Adipose tissue (tissue), 3 donors: ENCODE results near the gene PRKCA. TPM values are rescaled to one million over a fixed set of nuclear protein-coding genes. Genes with fewer than 3 reads are reported as not detected.

Experiments
- H3K27ac ChIP-seq: one replicate; pipeline ENCODE4 v1.5.1; 2013; ENCODE audit warnings: low read depth, low read length
- WGBS, 3 donors: extraction: QIAGEN DNeasy Blood & Tissue Kit; methylation state at CpG; one replicate each; pipeline ENCODE4 v1.1.7; 2013; 5-methylcytosine and 5-hydroxymethylcytosine counted together
- polyA plus RNA-seq, 3 donors: library from polyadenylated mRNA; stranded (reverse); fragments of 200-250 nt; gene quantifications; one replicate each; pipeline ENCODE4 v1.2.3, GENCODE V29; 2013
- donor health status: healthy with polysubstance abuse.
- donor health status: Bipolar disorder and iron deficiency.
- donor health status: healthy.

PRKCA gene
- polyA plus RNA-seq, 3 donors, result 2.1 to 6.3 (median 2.3) TPM

DNA sequence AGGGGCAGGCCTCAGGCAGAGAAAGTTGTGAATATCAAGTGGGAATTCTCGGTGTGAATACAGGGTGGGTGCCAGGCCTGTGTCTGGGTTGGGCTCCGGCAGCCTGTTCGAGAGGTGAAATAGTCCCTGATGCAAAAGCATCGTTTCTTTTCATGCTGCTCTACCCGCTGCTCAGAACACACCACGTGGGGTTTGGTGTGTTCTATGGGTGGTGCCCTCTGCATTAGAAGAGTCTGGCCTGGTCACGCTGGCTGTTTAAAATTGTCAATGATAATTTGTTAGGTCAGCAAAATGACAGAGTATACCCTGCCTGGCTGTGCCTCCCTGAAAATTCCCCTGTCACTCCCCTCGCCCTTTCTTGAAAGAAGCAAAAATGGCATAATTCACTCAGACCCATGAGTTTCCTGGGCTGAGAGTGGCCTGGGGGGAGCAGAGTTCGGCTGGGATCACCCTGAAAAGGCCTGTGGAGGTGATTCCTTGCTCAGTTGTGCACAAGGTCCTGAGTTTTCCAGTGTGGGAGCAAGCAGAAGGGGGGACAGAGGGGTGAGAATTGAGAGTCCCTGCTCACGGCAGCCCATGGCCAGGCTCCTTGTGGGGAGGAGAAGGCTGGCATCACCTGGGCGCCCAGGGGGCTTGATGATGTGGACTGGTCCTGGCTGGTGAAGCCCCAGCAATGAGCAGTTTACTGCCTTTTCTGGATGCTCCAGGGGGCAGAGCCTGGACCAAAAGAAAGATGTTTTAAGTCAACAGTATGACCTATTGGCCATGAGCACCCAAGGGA is 535.7 kb downstream of the PRKCA start:
- WGBS, 3 donors, result 77 to 80% (median 77%) methylated on average over 11 of the region's 11 CpGs
- no peak overlapping the region for H3K27ac ChIP-seq

DNA sequence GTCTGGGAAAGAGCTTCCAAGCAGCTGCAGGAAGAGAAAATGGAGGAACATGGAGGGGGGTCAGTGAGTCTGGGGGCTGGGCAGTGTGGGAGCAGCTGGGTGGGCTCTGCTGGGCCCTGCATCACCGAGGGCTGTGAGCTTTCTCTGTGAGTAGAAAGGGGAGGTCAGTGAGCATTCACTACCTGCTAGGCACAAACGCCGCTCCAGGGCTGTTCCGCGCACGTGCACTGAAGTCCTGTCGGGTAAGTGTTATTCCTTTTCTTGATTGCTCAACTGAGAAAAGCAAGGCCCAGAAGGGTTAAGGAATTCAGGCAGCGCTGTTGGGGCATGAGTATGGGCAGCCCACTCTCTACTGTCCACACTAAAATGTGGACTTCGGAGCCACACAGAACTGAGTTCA is 537.2 kb downstream of the PRKCA start:
- WGBS, 3 donors, result 78 to 90% (median 88%) methylated on average over 9 of the region's 9 CpGs

DNA sequence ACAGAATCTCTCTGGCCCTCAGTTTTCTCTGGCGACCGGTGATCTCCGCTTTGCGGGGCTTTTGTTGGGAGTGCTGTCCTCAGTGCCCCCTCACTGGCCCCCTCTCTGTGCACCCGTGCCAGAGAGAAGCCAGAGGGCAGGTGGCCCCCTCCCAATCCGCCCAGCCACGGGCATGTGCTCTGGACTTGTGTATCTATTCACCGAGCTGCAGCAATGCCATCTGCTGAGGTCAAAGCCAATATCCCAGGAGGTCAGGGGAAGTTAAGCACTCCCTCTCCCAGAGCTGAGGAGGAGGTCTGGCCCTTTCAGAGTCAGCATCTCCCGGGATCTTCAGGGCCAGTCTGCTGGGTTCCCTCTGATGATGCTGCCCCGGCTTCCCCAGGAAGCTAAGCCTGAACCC is 537.6 kb downstream of the PRKCA start:
- H3K27ac ChIP-seq, result no peak overlapping the region
- WGBS, 3 donors, result 66 to 75% (median 69%) methylated on average over 10 of the region's 10 CpGs

More for the DNA sequence above, 537.2 kb downstream of the PRKCA start:
- H3K27ac ChIP-seq, result no peak overlapping the region

DNA sequence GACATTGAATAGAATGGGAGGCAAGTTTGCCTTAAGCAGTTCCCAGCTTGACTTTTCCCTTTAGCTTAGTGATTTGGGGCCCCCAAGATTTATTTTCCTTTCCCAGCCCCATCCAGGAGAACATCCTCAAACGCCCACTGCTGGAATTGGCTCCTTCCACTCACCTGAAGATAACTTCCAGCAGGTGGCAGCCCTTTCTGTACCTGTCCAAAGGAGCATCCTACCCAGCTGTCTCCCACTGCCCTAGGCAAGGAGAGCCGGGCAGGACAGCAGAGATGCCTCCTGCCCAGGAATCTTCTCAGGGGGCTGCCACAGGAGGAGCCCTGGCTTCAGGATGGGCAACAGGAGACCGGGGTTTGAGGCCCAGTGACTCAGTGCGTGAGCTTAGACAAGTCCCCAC is 538.9 kb downstream of the PRKCA start:
- 34 to 68% (median 50%) methylated on average over 4 of the region's 4 CpGs for WGBS, 3 donors
- H3K27ac ChIP-seq, result no peak overlapping the region

DNA sequence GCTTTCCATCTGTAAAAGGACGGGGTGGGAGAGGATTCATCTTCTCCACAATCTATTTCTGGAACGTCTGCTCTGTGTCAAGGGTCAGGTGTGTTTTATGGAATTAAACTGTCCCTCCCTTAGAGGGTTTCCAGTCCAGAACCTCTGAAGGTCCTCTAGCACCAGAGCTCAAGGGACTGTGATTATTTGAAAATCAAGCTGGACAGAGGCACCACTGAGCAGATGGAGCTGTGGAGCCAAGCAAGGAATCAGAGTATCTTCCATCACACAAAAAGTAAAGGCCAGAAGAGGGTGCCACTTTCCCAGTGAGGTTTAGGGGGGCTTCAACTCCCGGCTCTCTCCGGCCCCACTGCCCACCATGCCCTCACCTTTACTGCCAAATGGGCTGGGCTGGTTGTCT is 539.3 kb downstream of the PRKCA start:
- no peak overlapping the region for H3K27ac ChIP-seq
- WGBS, 3 donors, result 53 to 61% (median 57%) methylated on average over 3 to 4 of the region's 4 CpGs

DNA sequence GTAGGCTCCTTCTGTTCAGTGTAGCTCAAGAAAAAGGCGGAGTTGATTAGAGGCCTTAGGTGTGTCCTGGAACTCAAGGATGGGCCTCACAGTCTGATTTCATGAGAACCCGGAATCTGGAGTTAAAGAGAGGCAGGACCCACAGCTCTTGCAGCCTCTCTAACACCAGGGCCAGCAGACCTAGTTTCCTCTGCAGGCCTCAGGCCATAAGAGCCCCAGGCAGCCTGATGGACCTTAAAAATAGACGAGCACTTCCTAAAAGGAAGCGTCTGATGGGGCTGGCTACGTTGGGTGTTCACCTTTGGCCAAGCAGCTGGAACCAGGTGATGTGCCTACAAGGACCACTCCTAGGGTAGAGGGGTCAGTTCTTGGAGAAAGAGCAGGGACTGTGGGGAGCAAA is 540.1 kb downstream of the PRKCA start:
- H3K27ac ChIP-seq, result no peak overlapping the region
- WGBS, 3 donors, result 69 to 77% (median 77%) methylated on average over 5 of the region's 5 CpGs

DNA sequence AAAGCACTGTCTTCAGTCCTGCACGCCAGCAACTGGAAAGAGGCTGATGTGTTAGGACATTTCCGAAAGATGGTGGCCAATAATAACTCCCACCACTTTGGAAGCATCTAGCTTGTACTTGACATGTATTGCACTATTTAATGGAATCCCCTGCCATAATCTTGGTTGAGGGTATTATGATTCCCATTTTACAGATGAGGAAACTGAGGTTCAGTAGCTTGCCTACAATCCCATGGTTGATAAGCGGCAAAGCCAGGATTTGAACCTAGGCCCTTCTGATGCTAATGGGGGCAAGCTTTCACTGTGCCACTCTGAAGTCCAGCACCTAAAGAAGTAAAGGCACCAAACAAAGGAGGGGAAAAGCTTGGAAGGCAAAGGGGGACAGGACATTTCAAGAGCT is 540.5 kb downstream of the PRKCA start:
- WGBS, 3 donors, result 95 to 99% (median 95%) methylated on average over 3 of the region's 3 CpGs
- H3K27ac ChIP-seq, result no peak overlapping the region

DNA sequence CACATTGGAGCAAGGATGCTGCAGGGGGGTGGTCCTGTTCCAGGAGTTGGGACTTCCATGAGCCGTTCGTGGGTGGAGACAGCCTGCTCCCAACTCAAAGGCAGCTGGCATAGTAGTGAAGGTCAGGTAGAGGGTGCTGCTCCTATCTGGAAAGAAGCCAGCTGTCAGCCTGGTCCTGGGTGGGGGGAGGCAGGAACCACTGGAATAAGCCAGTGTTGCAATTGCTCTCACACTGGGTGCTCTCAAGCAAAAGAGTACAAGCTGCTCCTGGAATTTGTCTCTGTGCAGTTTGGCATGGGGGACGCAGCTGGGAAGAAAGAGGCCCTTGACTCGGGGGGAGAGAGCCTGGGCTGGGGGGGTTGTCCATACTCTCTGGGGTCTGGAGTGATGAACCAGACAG is 541.2 kb downstream of the PRKCA start:
- WGBS, 3 donors, result 56 to 70% (median 59%) methylated on average over 4 of the region's 4 CpGs

DNA sequence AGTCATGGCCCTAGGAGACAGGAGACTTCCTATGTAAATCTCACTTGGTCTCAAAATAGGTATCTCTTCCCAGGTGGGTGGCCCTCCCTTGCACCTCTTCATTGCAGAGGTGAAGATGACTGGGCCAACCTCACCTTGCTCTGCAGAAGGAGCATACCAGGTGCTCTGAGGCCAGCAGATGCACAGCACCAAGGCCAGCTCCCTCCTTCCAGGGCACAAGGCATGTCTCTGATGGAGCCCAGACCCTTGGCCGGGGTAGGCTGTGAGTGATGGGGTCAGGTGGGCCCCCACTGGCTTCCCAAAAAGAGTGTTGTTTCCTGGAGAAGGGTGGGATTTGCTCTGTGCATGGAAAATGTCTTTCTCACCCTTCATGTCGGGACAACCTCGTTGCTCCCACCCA is 545.3 kb downstream of the PRKCA start:
- no peak overlapping the region for H3K27ac ChIP-seq
- WGBS, 3 donors, result 71 to 91% (median 77%) methylated on average over 3 of the region's 3 CpGs

More for the DNA sequence above, 541.2 kb downstream of the PRKCA start:
- H3K27ac ChIP-seq, result no peak overlapping the region

DNA sequence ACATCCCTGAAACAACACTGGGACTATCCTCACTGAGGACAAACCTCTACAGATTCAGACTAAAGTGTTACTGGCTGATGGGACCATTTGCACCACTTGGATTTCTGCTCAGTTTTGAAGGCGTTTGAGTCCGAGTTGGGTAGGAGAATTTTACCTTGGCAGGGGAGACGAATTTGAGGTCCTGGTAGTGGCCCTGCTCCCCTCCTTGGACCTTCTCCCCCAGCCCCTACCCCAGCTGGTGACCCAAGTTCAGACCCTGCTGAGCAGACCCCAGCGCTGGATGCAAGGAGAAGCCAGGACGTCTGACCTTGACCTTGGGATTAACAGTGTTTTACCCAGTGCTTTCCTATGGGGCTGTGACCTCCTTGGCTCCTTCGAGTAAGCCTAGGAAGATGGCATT is 546.1 kb downstream of the PRKCA start:
- WGBS, 3 donors, result 80 to 82% (median 82%) methylated on average over 6 of the region's 6 CpGs
- no peak overlapping the region for H3K27ac ChIP-seq

DNA sequence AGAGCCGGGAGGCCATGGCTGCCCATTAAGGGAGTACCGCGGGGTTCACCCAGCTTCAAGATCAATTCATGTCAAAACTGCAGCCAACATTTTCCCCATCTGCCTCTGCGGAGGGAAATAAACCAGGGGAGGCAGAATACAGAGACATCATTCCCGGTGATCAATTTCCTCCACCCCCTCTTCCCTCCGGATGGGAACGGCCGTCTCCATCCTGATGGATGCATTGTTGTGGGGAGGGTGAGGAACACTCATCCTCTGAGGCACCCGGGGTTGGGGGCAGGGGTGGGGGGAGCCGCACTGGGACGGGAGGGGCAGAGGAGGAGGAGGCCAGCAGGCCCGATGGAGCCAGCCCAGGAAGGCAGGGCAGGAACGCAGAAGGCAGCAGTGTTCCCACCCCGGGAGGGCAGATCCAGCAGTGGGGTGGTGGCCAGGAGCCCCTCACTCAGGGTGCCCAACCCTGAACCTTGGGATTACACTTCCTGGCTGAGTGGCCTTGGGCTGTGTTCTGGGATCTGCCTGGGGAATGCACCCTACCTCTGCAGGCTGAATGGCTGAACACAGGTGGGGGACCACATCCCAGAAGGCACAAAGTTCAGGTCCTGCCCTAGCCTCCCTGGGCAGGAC is 546.7 kb downstream of the PRKCA start:
- WGBS, 3 donors, result 63 to 71% (median 68%) methylated on average over 13 to 14 of the region's 14 CpGs

DNA sequence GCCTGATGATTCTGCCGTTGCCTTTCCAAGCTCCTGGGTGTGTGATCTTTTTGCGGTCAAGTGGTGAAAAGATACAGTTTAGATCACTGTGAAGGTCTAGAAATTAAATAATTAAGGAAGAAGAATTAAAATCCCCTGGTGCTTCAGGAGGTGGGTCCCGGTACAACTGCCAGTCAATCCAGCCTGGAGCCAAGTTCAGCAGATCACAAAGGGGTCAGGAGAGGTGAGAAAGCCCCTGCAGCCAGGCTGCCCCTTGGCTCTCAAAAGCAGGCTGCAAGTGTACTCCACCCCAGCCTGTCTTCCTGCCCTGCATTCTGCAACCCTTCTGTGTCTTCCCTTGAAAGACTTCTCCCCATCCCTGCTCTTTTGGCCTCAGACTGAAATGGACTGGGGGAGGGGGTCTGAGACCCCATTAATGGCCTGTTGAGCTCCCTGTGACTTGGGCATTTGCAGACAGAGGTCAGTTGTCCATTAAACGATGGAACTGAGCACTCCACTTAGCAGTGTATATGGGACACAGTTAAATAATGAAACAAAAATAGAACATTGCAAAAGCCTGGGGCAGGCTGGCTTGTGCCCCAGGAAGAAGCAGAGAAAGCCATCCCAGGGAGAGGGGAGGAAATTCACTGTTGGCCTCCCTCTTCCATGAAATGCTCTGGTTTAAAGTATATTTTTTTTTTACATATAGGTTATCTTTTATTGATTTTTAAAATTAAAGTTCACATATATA is 547.6 kb downstream of the PRKCA start:
- 64 to 79% (median 69%) methylated on average over 4 of the region's 4 CpGs for WGBS, 3 donors
- H3K27ac ChIP-seq, result no peak overlapping the region

More for the DNA sequence above, 546.7 kb downstream of the PRKCA start:
- H3K27ac ChIP-seq, result no peak overlapping the region

DNA sequence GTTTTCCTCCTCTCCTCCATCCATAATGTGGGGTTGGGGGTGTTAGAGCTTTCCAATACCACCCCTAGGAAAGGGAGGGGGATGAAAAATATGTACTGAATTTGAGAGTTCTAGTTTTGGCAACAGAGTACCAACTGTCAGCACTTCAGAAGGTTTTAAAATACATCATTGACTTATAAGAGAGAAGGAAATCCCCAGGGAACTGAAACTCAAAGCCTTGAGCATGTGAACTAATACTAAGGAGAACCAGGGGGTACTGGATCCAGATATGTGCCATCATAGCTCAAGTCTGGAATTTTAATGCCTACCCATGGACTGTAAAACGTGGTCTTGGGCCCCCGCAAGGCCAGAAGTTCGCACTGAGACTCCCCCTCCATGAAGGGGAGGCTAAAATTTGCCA is 548.3 kb downstream of the PRKCA start:
- WGBS, 3 donors, result 64 to 80% (median 74%) methylated on average over 3 of the region's 3 CpGs
- no peak overlapping the region for H3K27ac ChIP-seq

DNA sequence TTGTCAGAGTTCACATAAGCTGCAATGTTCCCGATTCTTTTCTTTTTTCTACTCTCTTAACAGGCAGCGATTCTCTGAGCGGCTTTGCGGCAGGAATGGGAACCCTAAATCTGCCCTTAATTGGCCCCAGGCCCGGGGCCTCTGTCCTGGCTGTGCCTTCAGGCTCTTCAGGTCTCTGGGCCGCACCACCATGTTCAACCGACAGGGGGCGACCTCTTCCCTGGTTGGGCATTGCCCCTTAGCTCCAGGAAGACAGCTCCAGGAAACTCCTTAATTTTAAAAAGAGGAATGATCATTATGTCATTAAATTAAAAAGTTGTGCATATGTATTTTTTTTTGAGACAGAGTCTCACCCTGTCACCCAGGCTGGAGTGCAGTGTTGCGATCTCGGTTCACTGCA is 552.8 kb downstream of the PRKCA start:
- H3K27ac ChIP-seq, result no peak overlapping the region
- WGBS, 3 donors, result 71 to 77% (median 76%) methylated on average over 10 of the region's 10 CpGs

DNA sequence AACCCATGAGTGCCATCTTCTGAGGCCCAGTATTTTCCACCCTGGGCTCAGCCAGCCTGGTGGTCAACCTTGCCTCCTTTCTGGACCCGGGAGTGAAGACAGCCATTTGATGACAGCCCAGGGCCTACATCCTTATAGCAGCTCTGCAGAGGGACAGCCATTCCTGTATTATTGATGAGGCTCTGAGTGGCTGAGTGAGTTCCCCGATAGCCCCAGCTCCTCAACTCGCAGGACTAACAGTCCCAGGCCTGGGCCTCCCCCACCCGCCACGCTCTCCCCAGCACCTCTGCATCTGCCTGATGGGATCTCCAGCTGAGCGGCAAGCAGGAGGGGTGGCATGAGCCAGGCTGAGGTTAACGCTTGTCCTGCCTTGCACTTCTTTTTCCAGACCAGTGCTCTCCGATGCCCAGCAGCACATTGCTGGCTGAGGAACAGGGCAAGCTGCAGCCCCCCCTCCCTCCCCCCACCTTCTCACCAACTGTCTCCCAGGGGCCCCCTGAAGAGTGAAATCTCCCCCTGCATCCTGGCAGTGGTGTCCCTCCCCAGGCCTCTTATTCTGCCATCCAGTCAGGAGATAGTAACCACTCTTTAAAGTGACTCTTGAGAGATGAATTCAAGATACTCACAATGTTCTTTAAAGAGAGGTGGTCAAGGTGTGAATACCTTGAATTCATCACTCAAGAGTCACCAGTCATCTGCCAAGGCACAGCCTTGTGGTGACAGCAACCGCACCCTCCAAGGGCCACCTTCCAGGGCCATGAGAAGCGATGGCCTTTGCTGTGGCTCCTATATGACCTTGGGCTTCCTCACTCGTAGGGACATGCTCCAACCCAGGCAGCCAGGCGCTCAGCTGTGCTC is 556.0 kb downstream of the PRKCA start:
- H3K27ac ChIP-seq, result no peak overlapping the region
- WGBS, 3 donors, result 80 to 83% (median 81%) methylated on average over 12 of the region's 12 CpGs

DNA sequence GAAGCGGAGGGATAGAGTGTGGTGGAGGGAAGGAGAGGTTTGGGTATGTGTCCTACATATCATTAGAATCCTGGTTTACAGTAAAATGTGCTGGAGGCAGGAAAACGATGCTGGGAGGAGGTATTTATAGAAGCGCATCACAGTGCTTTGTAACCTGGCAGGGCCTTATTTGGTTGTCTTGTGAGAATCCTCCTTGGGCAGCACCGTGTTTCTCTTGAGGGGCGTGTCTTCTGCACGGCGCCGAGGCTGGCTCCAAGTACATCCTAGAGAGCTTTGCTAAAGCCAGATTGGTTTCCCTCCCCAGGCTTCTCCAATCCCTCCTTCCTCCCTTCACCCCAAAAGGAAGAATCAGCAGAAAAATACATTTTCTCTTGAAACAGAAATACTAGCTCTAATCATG is 556.9 kb downstream of the PRKCA start:
- no peak overlapping the region for H3K27ac ChIP-seq
- 65 to 80% (median 68%) methylated on average over 8 of the region's 8 CpGs for WGBS, 3 donors

DNA sequence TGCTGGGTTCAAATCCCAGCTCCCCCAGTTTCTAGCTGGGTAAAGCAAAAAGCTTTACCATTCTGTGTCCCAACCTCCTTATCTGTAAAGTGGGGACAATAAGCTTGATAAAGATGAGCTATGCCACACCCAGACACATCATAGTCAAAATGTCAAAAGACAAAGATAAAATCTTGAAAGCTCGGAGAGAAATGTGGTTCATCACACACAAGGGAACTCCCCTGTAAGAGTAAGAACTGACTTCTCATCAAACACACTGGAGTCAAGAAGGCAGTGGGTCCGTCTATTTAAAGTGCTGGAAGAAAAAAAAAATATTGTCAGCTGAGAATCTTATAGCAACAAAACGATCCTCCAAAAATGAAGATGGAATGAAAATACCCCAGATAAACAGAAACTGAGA is 557.8 kb downstream of the PRKCA start:
- no peak overlapping the region for H3K27ac ChIP-seq
- 73 to 83% (median 77%) methylated on average over 3 of the region's 3 CpGs for WGBS, 3 donors
